Neural cell (in vitro differentiated cells): ENCODE data around the gene MYL4.

Experiments
- CTCF ChIP-seq: fragments of 450-650 bp; IDR thresholded peaks from 2 replicates; pipeline ENCODE4 v1.5.1; 2014; ENCODE audit warnings: antibody characterized with exemption, mild to moderate bottlenecking, moderate library complexity; ENCODE audit not compliant: poor library complexity, severe bottlenecking
- EP300 ChIP-seq: fragments of 450-650 bp; conservative IDR thresholded peaks from 2 replicates; pipeline ENCODE4 v1.6.1; 2014; ENCODE audit warnings: antibody characterized with exemption, mild to moderate bottlenecking, moderate library complexity; ENCODE audit not compliant: poor library complexity, severe bottlenecking

GRCh38 chr17:47253541-47254402, 44.6 kb downstream of the MYL4 start, which contains the start of gene ITGB3:
- TF ChIP-seq EP300 (no peak), CTCF (peak; percentile 72)
